CD14-positive monocyte (primary cell): ENCODE measurements around the gene PKHD1. TPM values are rescaled to one million over a fixed set of nuclear protein-coding genes. Genes with fewer than 3 reads are reported as not detected.

Experiments used
- DNase-seq, 3 donors: peaks; one replicate each; pipeline ENCODE4 v3.0.0-alpha.2; 2011 to 2022
- H2AFZ ChIP-seq: 2 replicates; pipeline ENCODE4 v1.6.0; 2012; ENCODE audit warnings: mild to moderate bottlenecking, low read depth, low read length, inconsistent platforms; ENCODE audit not compliant: insufficient read depth, poor library complexity, severe bottlenecking
- H3K27ac ChIP-seq, 2 donors: 1 replicate in 1 of 2; 2 replicates in 1 of 2; pipeline ENCODE4 v1.5.1; 2012 to 2013; ENCODE audit warnings: low read length in 2 of 2, control low read depth in 1 of 2, inconsistent platforms in 1 of 2, low read depth in 1 of 2, mild to moderate bottlenecking in 1 of 2
- H3K27me3 ChIP-seq, 2 donors: one replicate each; pipeline versions ENCODE4 v1.6.0 to v1.6.1; 2011 to 2013; ENCODE audit warnings: low read length in 2 of 2; ENCODE audit not compliant: control insufficient read depth in 2 of 2, insufficient read depth in 2 of 2
- H3K36me3 ChIP-seq, 2 donors: replicated peaks in 1 of 2; 1 replicate in 1 of 2; 2 replicates in 1 of 2; pipeline versions ENCODE4 v1.5.1 to v1.6.1; 2012 to 2013; ENCODE audit warnings: low read length in 2 of 2, control low read depth in 1 of 2, inconsistent platforms in 1 of 2, mild to moderate bottlenecking in 1 of 2; ENCODE audit not compliant: insufficient read depth in 2 of 2, control insufficient read depth in 1 of 2
- H3K4me1 ChIP-seq, 2 donors: 1 replicate in 1 of 2; 2 replicates in 1 of 2; pipeline versions ENCODE4 v1.5.1 to v1.6.1; 2012 to 2013; ENCODE audit warnings: low read length in 2 of 2, control low read depth in 1 of 2, inconsistent platforms in 1 of 2, mild to moderate bottlenecking in 1 of 2, moderate library complexity in 1 of 2; ENCODE audit not compliant: insufficient read depth in 2 of 2, control insufficient read depth in 1 of 2
- H3K4me2 ChIP-seq: replicated peaks from 2 replicates; pipeline ENCODE3; 2012; ENCODE audit warnings: low read length, moderate library complexity, mild to moderate bottlenecking; ENCODE audit not compliant: poor library complexity, severe bottlenecking; ENCODE audit errors: extremely low read depth
- H3K4me3 ChIP-seq, 3 experiments: fragments of 200-600 bp in 1 of 3; sonication (generic) in 1 of 3; replicated peaks in 1 of 3; 1 replicate in 2 of 3; 2 replicates in 1 of 3; pipeline ENCODE4 v1.5.1; 2011 to 2013; ENCODE audit warnings: low read length in 3 of 3, mild to moderate bottlenecking in 3 of 3, control low read depth in 2 of 3, low read depth in 2 of 3, inconsistent platforms in 1 of 3, moderate library complexity in 1 of 3
- H3K79me2 ChIP-seq: 2 replicates; pipeline ENCODE4 v1.6.0; 2012; ENCODE audit warnings: mild to moderate bottlenecking, control low read depth, inconsistent platforms, low read length, moderate library complexity; ENCODE audit not compliant: insufficient read depth
- H3K9ac ChIP-seq: 2 replicates; pipeline ENCODE4 v1.6.0; 2017; ENCODE audit warnings: low read length, mild to moderate bottlenecking; ENCODE audit not compliant: insufficient read depth, poor library complexity, severe bottlenecking
- H3K9me3 ChIP-seq, 2 donors: replicated peaks in 1 of 2; 1 replicate in 1 of 2; 2 replicates in 1 of 2; pipeline versions ENCODE4 v1.5.1 to v1.6.1; 2012 to 2013; ENCODE audit warnings: low read length in 2 of 2, control low read depth in 1 of 2; ENCODE audit not compliant: control insufficient read depth in 1 of 2, insufficient read depth in 1 of 2
- H4K20me1 ChIP-seq: 2 replicates; pipeline ENCODE4 v1.6.0; 2012; ENCODE audit warnings: mild to moderate bottlenecking, low read length, control low read depth, moderate library complexity; ENCODE audit not compliant: insufficient read depth
- H3K27ac Mint-ChIP-seq, 7 donors: one replicate each; pipeline ENCODE4 v1.8.0; 2020; ENCODE audit warnings: mild to moderate bottlenecking in 7 of 7, mixed read lengths in 7 of 7, moderate library complexity in 6 of 7, inconsistent platforms in 2 of 7
- H3K27me3 Mint-ChIP-seq, 3 donors: one replicate each; pipeline ENCODE4 v1.8.0; 2021 to 2022; ENCODE audit warnings: low read depth in 3 of 3, mild to moderate bottlenecking in 3 of 3, mixed read lengths in 3 of 3, moderate library complexity in 3 of 3, inconsistent platforms in 1 of 3
- H3K36me3 Mint-ChIP-seq, 2 donors: one replicate each; pipeline ENCODE4 v1.8.0; 2020; ENCODE audit warnings: mixed read lengths in 2 of 2, inconsistent platforms in 1 of 2, mild to moderate bottlenecking in 1 of 2
- H3K4me1 Mint-ChIP-seq: one replicate; pipeline ENCODE4 v1.8.0; 2020; ENCODE audit warnings: mild to moderate bottlenecking, mixed read lengths
- H3K4me3 Mint-ChIP-seq, 2 donors: one replicate each; pipeline ENCODE4 v1.8.0; 2020; ENCODE audit warnings: mild to moderate bottlenecking in 2 of 2, mixed read lengths in 2 of 2, moderate library complexity in 1 of 2
- H3K9me3 Mint-ChIP-seq, 7 donors: one replicate each; pipeline ENCODE4 v1.8.0; 2020 to 2022; ENCODE audit warnings: mixed read lengths in 7 of 7, mild to moderate bottlenecking in 6 of 7, moderate library complexity in 6 of 7, inconsistent platforms in 2 of 7
- CTCF ChIP-seq: fragments of 200-600 bp; IDR thresholded peaks from one replicate; pipeline ENCODE4 v1.8.0; 2022; ENCODE audit warnings: antibody characterized with exemption, mild to moderate bottlenecking
- intact Hi-C, 2 donors: fragments of 100-400 bp; cut with micrococcal nuclease; formaldehyde crosslinking; loops; one replicate each; pipeline versions ENCODE4 v1.15.0 to v1.15.1; 2023
- polyA plus RNA-seq, 3 donors: library from polyadenylated mRNA; depleted of rRNA in 1 of 3; unstranded in 2 of 3; stranded (reverse) in 1 of 3; fragments of 300-500 nt in 2 of 3; fragments of >200 nt in 1 of 3; fragmentation: Illumina TruSeq in 2 of 3; gene quantifications; 1 replicate in 2 of 3; 2 replicates in 1 of 3; pipeline ENCODE4 v1.2.3, GENCODE V29; 2012 to 2021
- small RNA-seq: library from RNA; depleted of rRNA; stranded (forward); fragments of <200 nt; gene quantifications from one replicate; pipeline ENCODE3, GENCODE V24; 2012; ENCODE audit warnings: low read depth; ENCODE audit not compliant: insufficient read length

The PKHD1 gene
- polyA plus RNA-seq, 3 donors: not detected

- no peaks in the 10 kb centered on the region for H3K4me1 Mint-ChIP-seq
- Histone ChIP-seq H3K36me3 (no peaks in the 10 kb centered on the region), H4K20me1 (no peaks in the 10 kb centered on the region), H3K27me3 (no peaks in the 10 kb centered on the region), H3K27ac (no peak overlapping the region), H3K4me3 (no peak overlapping the region), H2AFZ (no peak overlapping the region), H3K4me1 (no peaks in the 10 kb centered on the region), H3K9me3 (no peaks in the 10 kb centered on the region), H3K9ac (no peak overlapping the region), H3K4me2 (no peak overlapping the region), H3K79me2 (no peaks in the 10 kb centered on the region)
- H3K27me3 Mint-ChIP-seq: no peaks in the 10 kb centered on the region
- intact Hi-C loops: no loop called here
- H3K27ac Mint-ChIP-seq: no peak overlapping the region
- peaks cover 0 to 1% (median 0%) of the 10 kb centered on the region in 7 donors for H3K9me3 Mint-ChIP-seq
- no peak for DNase-seq
- TF ChIP-seq CTCF: no peak
- no peak overlapping the region for H3K4me3 Mint-ChIP-seq
- H3K36me3 Mint-ChIP-seq: no peaks in the 10 kb centered on the region
Measured at GRCh38 chr6:51565472-51565871, 521.9 kb downstream of the PKHD1 start.

Small RNA genes lying within 50 kb of the gene (small RNA-seq; reads per million reads assigned to genes)
- gene RN7SL580P: not detected

Other genes with a start within 250 kb of the PKHD1 start
- not detected for gene IL17A, start 98.8 kb upstream of the PKHD1 start, polyA plus RNA-seq
- not detected for gene IL17F, start 156.9 kb upstream of the PKHD1 start, polyA plus RNA-seq
- 10 to 100 TPM; 10.7 to 15.3 (median 12.1) TPM for gene MCM3, start 197.1 kb upstream of the PKHD1 start, polyA plus RNA-seq